B cell (primary cell): Measurements from ENCODE around the gene WDFY4. TPM values are rescaled to one million over a fixed set of nuclear protein-coding genes. Genes with fewer than 3 reads are reported as not detected.

Experiments
- ATAC-seq: fragments of 200-7000 bp; cut with Tn5 transposase; one replicate; pipeline ENCODE4 v1.10.0; 2021; ENCODE audit warnings: low read depth, mild to moderate bottlenecking, moderate number of reproducible peaks, moderate library complexity
- CTCF ChIA-PET: fragments of 350-600 bp; sonication (Branson Sonifier 250); formaldehyde crosslinking; loops from one replicate; lab custom pipeline; 2021; ENCODE audit warnings: antibody characterized with exemption, inconsistent platforms; lab: Charles Lee
- POLR2A ChIA-PET: fragments of 350-600 bp; sonication (Branson Sonifier 250); formaldehyde crosslinking; loops from one replicate; lab custom pipeline; 2021; ENCODE audit warnings: antibody characterized with exemption; lab: Charles Lee
- DNase-seq: peaks from one replicate; pipeline ENCODE4 v3.0.0; 2013
- H2AFZ ChIP-seq: 2 replicates; pipeline ENCODE4 v1.6.1; 2012; ENCODE audit warnings: mild to moderate bottlenecking, low read depth, low read length; ENCODE audit not compliant: insufficient read depth, poor library complexity, severe bottlenecking
- H3K27ac ChIP-seq, 2 donors: 1 replicate in 1 of 2; 2 replicates in 1 of 2; pipeline ENCODE4 v1.5.1; 2012 to 2013; ENCODE audit warnings: low read length in 2 of 2, mild to moderate bottlenecking in 2 of 2, moderate library complexity in 1 of 2
- H3K27me3 ChIP-seq, 4 experiments: fragments of 200-600 bp in 1 of 4; sonication (generic) in 1 of 4; replicated peaks in 1 of 4; 1 replicate in 2 of 4; 2 replicates in 2 of 4; pipeline versions ENCODE4 v1.6.1 to v1.7.0; 2013 to 2016; ENCODE audit warnings: low read length in 3 of 4, mild to moderate bottlenecking in 2 of 4, mixed read lengths in 1 of 4, moderate library complexity in 1 of 4; ENCODE audit not compliant: insufficient read depth in 4 of 4, control insufficient read depth in 3 of 4; ENCODE audit errors: control extremely low read depth in 1 of 4
- H3K36me3 ChIP-seq, 2 experiments: replicated peaks in 1 of 2; 1 replicate in 1 of 2; 2 replicates in 1 of 2; pipeline versions ENCODE4 v1.6.1 to v1.7.1; 2013; ENCODE audit warnings: low read length in 1 of 2; ENCODE audit not compliant: insufficient read depth in 2 of 2, control insufficient read depth in 1 of 2; ENCODE audit errors: control extremely low read depth in 1 of 2, extremely low read depth in 1 of 2
- H3K4me1 ChIP-seq, 2 donors: fragments of 200-600 bp in 1 of 2; sonication (generic) in 1 of 2; 1 replicate in 1 of 2; 2 replicates in 1 of 2; pipeline versions ENCODE4 v1.5.1 to v1.6.1; 2013 to 2017; ENCODE audit warnings: low read length in 2 of 2; ENCODE audit not compliant: control insufficient read depth in 2 of 2, insufficient read depth in 2 of 2
- H3K4me2 ChIP-seq: replicated peaks from 2 replicates; pipeline ENCODE3; 2012; ENCODE audit warnings: mild to moderate bottlenecking, low read depth, low read length; ENCODE audit not compliant: poor library complexity, severe bottlenecking
- H3K4me3 ChIP-seq, 5 experiments: fragments of 200-600 bp in 1 of 5; sonication (generic) in 1 of 5; 1 replicate in 3 of 5; 2 replicates in 2 of 5; pipeline versions ENCODE4 v1.5.1 to v1.7.0; 2011 to 2016; ENCODE audit warnings: low read length in 4 of 5, mild to moderate bottlenecking in 4 of 5, low read depth in 2 of 5, control low read depth in 1 of 5, moderate library complexity in 1 of 5; ENCODE audit not compliant: insufficient read depth in 1 of 5; ENCODE audit errors: control extremely low read depth in 1 of 5, extremely low read depth in 1 of 5
- H3K79me2 ChIP-seq: fragments of 200-600 bp; sonication (generic); one replicate; pipeline ENCODE4 v1.6.0; 2016; ENCODE audit warnings: low read length; ENCODE audit not compliant: control insufficient read depth, insufficient read depth
- H3K9ac ChIP-seq: fragments of 200-600 bp; sonication (generic); 2 replicates; pipeline ENCODE4 v1.6.1; 2017; ENCODE audit warnings: mild to moderate bottlenecking, low read length, moderate library complexity
- H3K9me3 ChIP-seq, 3 donors: one replicate each; pipeline versions ENCODE4 v1.6.1 to v1.7.1; 2013; ENCODE audit warnings: low read length in 2 of 3; ENCODE audit not compliant: control insufficient read depth in 2 of 3, insufficient read depth in 1 of 3; ENCODE audit errors: control extremely low read depth in 1 of 3
- H4K20me1 ChIP-seq: 2 replicates; pipeline ENCODE4 v1.6.0; 2012; ENCODE audit warnings: mild to moderate bottlenecking, low read length; ENCODE audit not compliant: insufficient read depth, control insufficient read depth, poor library complexity, severe bottlenecking
- H3K27ac Mint-ChIP-seq: one replicate; pipeline ENCODE4 v1.8.0; 2021; ENCODE audit warnings: mixed read lengths
- H3K27me3 Mint-ChIP-seq: one replicate; pipeline ENCODE4 v1.8.0; 2021; ENCODE audit warnings: mixed read lengths
- H3K4me1 Mint-ChIP-seq: one replicate; pipeline ENCODE4 v1.8.0; 2021; ENCODE audit warnings: mixed read lengths
- H3K4me3 Mint-ChIP-seq: one replicate; pipeline ENCODE4 v1.8.0; 2021; ENCODE audit warnings: mixed read lengths
- H3K9me3 Mint-ChIP-seq: one replicate; pipeline ENCODE4 v1.8.0; 2022; ENCODE audit warnings: mixed read lengths; ENCODE audit not compliant: insufficient read depth
- CTCF ChIP-seq: fragments of 200-600 bp; IDR thresholded peaks from one replicate; pipeline ENCODE4 v1.8.0; 2022; ENCODE audit warnings: antibody characterized with exemption, mild to moderate bottlenecking
- EZH2 ChIP-seq: IDR thresholded peaks from 2 replicates; pipeline ENCODE4 v1.6.1; 2012; ENCODE audit warnings: borderline replicate concordance, low read depth, mild to moderate bottlenecking, moderate library complexity, low read length; ENCODE audit not compliant: insufficient read depth, poor library complexity, severe bottlenecking
- WGBS: methylation state at CpG from one replicate; pipeline ENCODE4 v1.1.5; 2013; ENCODE audit warnings: missing lambda C conversion rate; ENCODE audit not compliant: insufficient coverage; 5-methylcytosine and 5-hydroxymethylcytosine counted together
- intact Hi-C: fragments of 100-400 bp; cut with micrococcal nuclease; formaldehyde crosslinking; loops from one replicate; pipeline ENCODE4 v1.10.0; 2022
- polyA plus RNA-seq: library from polyadenylated mRNA; depleted of rRNA; stranded (reverse); fragments of >200 nt; gene quantifications from 2 replicates; pipeline ENCODE4 v1.2.3, GENCODE V29; 2012
- total RNA-seq, 2 donors: library from RNA; stranded (reverse); fragments of 120-200 nt in 1 of 2; gene quantifications; 1 replicate in 1 of 2; 2 replicates in 1 of 2; pipeline versions ENCODE4 v1.2.3 to v1.2.4, GENCODE V29; 2013 to 2022

WDFY4 gene
- total and polyA plus RNA-seq, 2 donors (not counting 1 experiment from before 2014, with no cell fraction given), result 262 to 560 TPM

GRCh38 chr10:48776005-48776522 is 91.4 kb downstream of the WDFY4 start:
- Histone ChIP-seq H3K9ac (no peak overlapping the region), H3K9me3 (peaks cover 0 to 6% (median 3%) of the 10 kb centered on the region in 3 donors), H2AFZ (no peak overlapping the region), H3K27ac (no peak overlapping the region), H3K4me1 (no peaks in the 10 kb centered on the region), H4K20me1 (peaks cover 90% of the 10 kb centered on the region), H3K4me2 (no peak overlapping the region), H3K79me2 (peaks cover 66% of the 10 kb centered on the region), H3K36me3 (peaks cover 2 to 93% of the 10 kb centered on the region in 2 experiments), H3K4me3 (no peak overlapping the region), H3K27me3 (no peaks in the 10 kb centered on the region)
- POLR2A ChIA-PET, result no interaction called here
- 98% methylated on average over 5 of the region's 5 CpGs for WGBS
- Mint-ChIP-seq H3K4me1 (peaks cover 2% of the 10 kb centered on the region), H3K27me3 (no peaks in the 10 kb centered on the region), H3K9me3 (peaks cover 2% of the 10 kb centered on the region), H3K4me3 (no peak overlapping the region), H3K27ac (peak overlapping the region; percentile 64)
- no peak for TF ChIP-seq EZH2
- TF ChIP-seq CTCF, result no peak
- CTCF ChIA-PET, result no interaction called here
- ATAC-seq (no peak), DNase-seq (no peak)
- intact Hi-C loops, result no loop called here

- Histone ChIP-seq H3K27ac (no peak overlapping the region), H3K9me3 (peaks cover 0 to 6% (median 3%) of the 10 kb centered on the region in 3 donors), H3K27me3 (no peaks in the 10 kb centered on the region), H2AFZ (no peak overlapping the region), H3K9ac (no peak overlapping the region), H3K36me3 (peaks cover 2 to 93% of the 10 kb centered on the region in 2 experiments), H3K4me3 (no peak overlapping the region), H3K79me2 (peaks cover 61% of the 10 kb centered on the region), H4K20me1 (peaks cover 89% of the 10 kb centered on the region), H3K4me2 (no peak overlapping the region), H3K4me1 (no peaks in the 10 kb centered on the region)
- CTCF ChIA-PET, result no interaction called here
- intact Hi-C loops, result no loop called here
- TF ChIP-seq CTCF (no peak), EZH2 (no peak)
- no peak overlapping the region for H3K4me3 Mint-ChIP-seq
- H3K4me1 Mint-ChIP-seq, result peaks cover 2% of the 10 kb centered on the region
- ATAC-seq (no peak), DNase-seq (no peak)
- H3K9me3 Mint-ChIP-seq, result peaks cover 2% of the 10 kb centered on the region
- H3K27ac Mint-ChIP-seq, result no peak overlapping the region
- POLR2A ChIA-PET, result no interaction called here
- H3K27me3 Mint-ChIP-seq, result no peaks in the 10 kb centered on the region
- 95% methylated on average over 8 of the region's 9 CpGs for WGBS
Measured at GRCh38 chr10:48776528-48776927, 91.9 kb downstream of the WDFY4 start.
